GM06990 (cell line): ENCODE data around the gene ARHGAP22.

Experiments used
- DNase-seq: peaks from one replicate; pipeline ENCODE4 v3.0.0-alpha.2; 2011; ENCODE audit not compliant: insufficient read length; ENCODE audit errors: extremely low read depth
- H3K27me3 ChIP-seq: replicated peaks from 2 replicates; pipeline ENCODE4 v1.6.0; 2011; ENCODE audit warnings: low read length; ENCODE audit not compliant: control insufficient read depth, insufficient read depth
- H3K36me3 ChIP-seq: 2 replicates; pipeline ENCODE4 v1.5.1; 2011; ENCODE audit warnings: low read length; ENCODE audit not compliant: control insufficient read depth, insufficient read depth
- H3K4me3 ChIP-seq: replicated peaks from 2 replicates; pipeline ENCODE4 v1.5.1; 2011; ENCODE audit warnings: low read depth, mild to moderate bottlenecking, control low read depth, low read length
- TF ChIP-seq, protein P1 (sequence below): IDR thresholded peaks from 2 replicates; pipeline ENCODE4 v1.5.1; 2011; ENCODE audit warnings: low read length, control low read depth, mild to moderate bottlenecking, inconsistent platforms; ENCODE audit not compliant: insufficient read depth, poor library complexity, severe bottlenecking

ARHGAP22 gene

DNA sequence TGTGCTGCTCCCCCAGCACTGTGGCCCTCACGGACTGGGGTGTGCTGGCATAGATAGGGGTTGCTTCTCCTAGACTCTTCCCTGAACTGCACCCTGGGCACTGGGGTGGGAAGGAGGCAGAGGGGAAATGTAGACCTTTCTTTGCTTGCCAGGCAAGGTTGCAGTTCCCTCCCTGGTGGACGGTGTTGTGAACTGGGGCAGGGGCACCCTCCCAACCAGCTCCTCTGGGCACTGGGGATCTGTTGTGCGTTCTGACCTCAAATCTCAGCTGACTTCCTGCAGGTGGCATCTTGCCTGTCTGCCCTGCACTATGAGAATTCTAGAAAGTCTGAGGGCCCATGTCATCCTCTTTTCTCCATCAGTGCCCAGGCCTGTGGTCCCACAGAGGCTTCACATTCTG is 53.9 kb downstream of the ARHGAP22 start:
- H3K36me3 ChIP-seq = no peaks in the 10 kb centered on the region
- DNase-seq = no peak
- TF ChIP-seq, protein P1, sequence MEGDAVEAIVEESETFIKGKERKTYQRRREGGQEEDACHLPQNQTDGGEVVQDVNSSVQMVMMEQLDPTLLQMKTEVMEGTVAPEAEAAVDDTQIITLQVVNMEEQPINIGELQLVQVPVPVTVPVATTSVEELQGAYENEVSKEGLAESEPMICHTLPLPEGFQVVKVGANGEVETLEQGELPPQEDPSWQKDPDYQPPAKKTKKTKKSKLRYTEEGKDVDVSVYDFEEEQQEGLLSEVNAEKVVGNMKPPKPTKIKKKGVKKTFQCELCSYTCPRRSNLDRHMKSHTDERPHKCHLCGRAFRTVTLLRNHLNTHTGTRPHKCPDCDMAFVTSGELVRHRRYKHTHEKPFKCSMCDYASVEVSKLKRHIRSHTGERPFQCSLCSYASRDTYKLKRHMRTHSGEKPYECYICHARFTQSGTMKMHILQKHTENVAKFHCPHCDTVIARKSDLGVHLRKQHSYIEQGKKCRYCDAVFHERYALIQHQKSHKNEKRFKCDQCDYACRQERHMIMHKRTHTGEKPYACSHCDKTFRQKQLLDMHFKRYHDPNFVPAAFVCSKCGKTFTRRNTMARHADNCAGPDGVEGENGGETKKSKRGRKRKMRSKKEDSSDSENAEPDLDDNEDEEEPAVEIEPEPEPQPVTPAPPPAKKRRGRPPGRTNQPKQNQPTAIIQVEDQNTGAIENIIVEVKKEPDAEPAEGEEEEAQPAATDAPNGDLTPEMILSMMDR = no peak
- H3K27me3 ChIP-seq = no peaks in the 10 kb centered on the region; the same call in 1 of the 2 replicates
- no peak overlapping the region for H3K4me3 ChIP-seq

DNA sequence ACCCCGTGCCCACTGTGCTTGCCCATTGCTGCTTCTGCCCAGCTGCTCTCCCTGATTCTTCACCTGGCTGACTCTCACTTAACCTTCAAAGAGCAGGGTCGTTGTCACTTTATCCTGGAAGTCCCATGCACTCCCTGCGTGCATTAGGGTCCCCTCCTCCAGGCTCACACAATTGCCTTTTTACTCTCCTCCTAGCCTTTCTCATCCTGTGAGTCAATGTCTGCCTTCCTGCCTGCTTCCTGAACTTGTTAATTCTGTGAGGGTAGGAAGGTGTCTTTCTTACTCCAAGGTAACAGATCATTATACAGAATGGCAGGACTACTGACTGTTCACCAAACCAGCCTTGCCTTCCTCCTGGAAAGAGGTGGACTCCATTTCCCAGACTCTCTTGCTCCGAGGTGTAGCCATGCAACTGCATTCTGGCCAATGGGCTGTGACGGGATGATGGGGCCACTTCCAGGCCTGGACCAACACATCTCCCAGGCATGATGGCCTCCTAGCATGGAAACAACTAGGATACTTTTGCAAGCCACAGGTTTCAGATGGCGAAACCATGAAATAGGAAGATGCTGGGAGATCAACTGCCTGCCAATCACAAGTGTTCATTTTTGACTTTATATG is 54.7 kb downstream of the ARHGAP22 start:
- Histone ChIP-seq H3K27me3 (no peaks in the 10 kb centered on the region; the same call in 1 of the 2 replicates), H3K4me3 (no peak overlapping the region), H3K36me3 (no peaks in the 10 kb centered on the region)
- TF ChIP-seq, protein P1 = no peak
- no peak for DNase-seq

DNA sequence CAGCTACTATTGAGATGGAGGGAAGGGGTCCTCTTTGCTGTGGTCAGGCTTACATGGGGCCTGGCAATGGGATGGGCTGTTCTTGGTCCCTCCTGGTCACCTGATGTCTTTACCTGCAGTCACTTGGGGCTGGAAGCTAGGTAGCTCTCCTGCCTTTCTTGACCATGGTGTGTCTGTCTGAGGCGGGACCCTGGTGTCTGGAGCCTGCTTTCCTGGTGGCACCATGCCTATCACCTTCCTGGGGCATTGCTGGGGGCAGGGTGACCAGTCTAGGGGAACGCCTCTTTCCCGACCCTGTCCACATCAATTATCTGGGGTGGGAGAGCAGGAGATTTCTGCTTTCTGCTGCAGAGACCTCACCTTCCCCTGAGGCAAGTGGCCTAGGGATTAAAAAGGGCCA is 55.6 kb downstream of the ARHGAP22 start:
- TF ChIP-seq, protein P1 = no peak
- H3K27me3 ChIP-seq = no peaks in the 10 kb centered on the region; the same call in 1 of the 2 replicates
- no peaks in the 10 kb centered on the region for H3K36me3 ChIP-seq
- no peak for DNase-seq
- H3K4me3 ChIP-seq = no peak overlapping the region

DNA sequence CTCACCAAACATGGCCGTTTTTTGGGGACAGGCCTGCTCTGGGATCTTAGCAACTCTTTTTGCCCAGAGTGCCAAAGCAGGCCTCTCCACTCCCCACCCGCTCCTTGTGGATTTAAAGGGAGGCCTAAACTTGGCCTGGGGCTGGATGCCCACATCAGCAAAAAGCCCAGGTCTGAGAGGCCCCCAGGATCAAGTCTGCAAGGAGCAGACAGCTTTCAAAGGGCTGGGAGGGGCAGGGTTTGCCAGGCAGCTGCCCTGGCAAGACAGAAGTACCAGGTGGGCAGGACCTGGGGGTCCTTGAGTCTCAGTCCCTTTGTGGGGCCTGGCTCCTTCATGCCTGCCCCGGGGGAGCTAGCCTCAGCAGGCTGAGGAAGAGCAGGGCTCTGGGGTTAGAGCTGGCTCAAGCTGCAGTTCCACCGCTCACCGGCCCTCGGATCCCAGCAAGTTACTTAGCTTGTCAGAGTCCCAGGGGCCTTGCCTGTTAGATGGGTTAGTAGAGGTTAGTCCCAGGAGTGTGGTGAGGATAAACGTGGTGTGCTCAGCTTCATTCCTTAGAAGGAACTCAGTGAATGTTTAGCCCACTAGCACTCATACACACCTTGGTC is 56.2 kb downstream of the ARHGAP22 start:
- no peaks in the 10 kb centered on the region for H3K36me3 ChIP-seq
- H3K27me3 ChIP-seq = no peaks in the 10 kb centered on the region; the same call in 1 of the 2 replicates
- no peak for DNase-seq
- TF ChIP-seq, protein P1 = no peak
- H3K4me3 ChIP-seq = no peak overlapping the region

DNA sequence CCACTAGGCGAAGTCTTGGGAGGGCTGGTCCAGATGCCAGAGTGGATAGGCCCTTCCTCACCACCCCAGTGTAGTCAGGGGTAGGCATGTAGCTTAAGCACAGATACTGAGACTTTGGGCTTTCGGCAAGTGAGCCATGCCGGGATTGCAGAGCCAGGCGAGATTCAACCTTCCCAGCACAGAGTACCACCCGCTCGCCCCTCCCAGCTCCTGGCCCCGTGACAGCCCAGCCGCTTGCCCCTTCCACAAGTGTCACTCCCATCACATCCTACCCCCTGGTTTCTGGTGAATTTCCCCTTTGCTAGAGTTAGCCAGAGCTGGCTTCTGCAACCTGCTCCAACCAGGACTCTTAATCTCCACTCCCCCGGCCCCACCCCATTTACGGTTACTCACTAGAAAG is 56.9 kb downstream of the ARHGAP22 start:
- TF ChIP-seq, protein P1 = no peak

More for the DNA sequence above, 56.9 kb downstream of the ARHGAP22 start:
- Histone ChIP-seq H3K36me3 (no peaks in the 10 kb centered on the region), H3K4me3 (no peak overlapping the region), H3K27me3 (no peaks in the 10 kb centered on the region; the same call in 1 of the 2 replicates)
- DNase-seq = no peak
